Aorta (tissue), 5 donors: ENCODE measurements around the gene DUSP1. TPM values are rescaled to one million over a fixed set of nuclear protein-coding genes. Genes with fewer than 3 reads are reported as not detected.

Source experiments
- ATAC-seq: fragments of 200-7000 bp; cut with Tn5 transposase; one replicate; pipeline ENCODE4 v1.9.1; 2022; ENCODE audit warnings: moderate library complexity; ENCODE audit not compliant: low FRiP score
- DNase-seq, 2 donors: peaks; one replicate each; pipeline ENCODE4 v3.0.0-alpha.2; 2020
- H3K27ac ChIP-seq, 2 donors: one replicate each; pipeline ENCODE4 v1.5.1; 2013; ENCODE audit warnings: low read length in 2 of 2, mild to moderate bottlenecking in 2 of 2, moderate library complexity in 2 of 2, control low read depth in 1 of 2, inconsistent platforms in 1 of 2, low read depth in 1 of 2
- H3K27me3 ChIP-seq, 2 donors: one replicate each; pipeline ENCODE4 v1.6.1; 2013; ENCODE audit warnings: control low read depth in 1 of 2, low read length in 1 of 2, mild to moderate bottlenecking in 1 of 2, moderate library complexity in 1 of 2; ENCODE audit not compliant: insufficient read depth in 2 of 2, control insufficient read depth in 1 of 2
- H3K36me3 ChIP-seq, 2 donors: one replicate each; pipeline ENCODE4 v1.6.1; 2013; ENCODE audit warnings: control low read depth in 1 of 2, low read length in 1 of 2, mild to moderate bottlenecking in 1 of 2; ENCODE audit not compliant: insufficient read depth in 2 of 2, control insufficient read depth in 1 of 2
- H3K4me1 ChIP-seq, 2 donors: one replicate each; pipeline ENCODE4 v1.6.1; 2013; ENCODE audit warnings: low read length in 2 of 2, control low read depth in 1 of 2, mild to moderate bottlenecking in 1 of 2, moderate library complexity in 1 of 2; ENCODE audit not compliant: insufficient read depth in 2 of 2, control insufficient read depth in 1 of 2
- H3K4me3 ChIP-seq, 2 donors: one replicate each; pipeline ENCODE4 v1.5.1; 2013; ENCODE audit warnings: low read length in 2 of 2, control low read depth in 1 of 2, mild to moderate bottlenecking in 1 of 2
- H3K9me3 ChIP-seq: one replicate; pipeline ENCODE4 v1.6.1; 2013; ENCODE audit warnings: mild to moderate bottlenecking, low read length; ENCODE audit not compliant: control insufficient read depth
- WGBS, 2 donors: extraction: QIAGEN DNeasy Blood & Tissue Kit; methylation state at CpG; one replicate each; pipeline ENCODE4 v1.1.7; 2013; 5-methylcytosine and 5-hydroxymethylcytosine counted together
- intact Hi-C, 2 donors: fragments of 100-400 bp; cut with DNase I; formaldehyde crosslinking; loops; one replicate each; pipeline versions ENCODE4 v1.14.2 to v1.15.0; 2022
- polyA plus RNA-seq, 2 donors: library from polyadenylated mRNA; stranded (reverse); fragments of 200-250 nt; gene quantifications; one replicate each; pipeline ENCODE4 v1.2.3, GENCODE V29; 2013
- total RNA-seq, 2 donors: library from RNA; stranded (reverse); fragmentation: NEBNext Ultra II Directional; extraction: Animal tissue kit (Norgen Biotek cat#: 25700); gene quantifications; one replicate each; pipeline ENCODE4 v1.2.1, GENCODE V29; 2021
- donor health status: healthy with polysubstance abuse.
- donor health status: Bipolar disorder and iron deficiency.
- donor health status: DM: no; HTN: no; CAD: no.
- donor health status: DM: no; HTN: no; CAD: no.
- donor health status: DM: yes; HTN: yes; CAD: no.

Gene DUSP1
- total and polyA plus RNA-seq, 4 donors = 178 to 1,994 (median 404) TPM

- DNase-seq (no peak), ATAC-seq (no peak)
- no peaks in the 10 kb centered on the region for H3K36me3 ChIP-seq
- no peaks in the 10 kb centered on the region for H3K4me1 ChIP-seq
- intact Hi-C loops = no loop called here
- WGBS, 2 donors = 89 to 98% methylated on average over 2 of the region's 2 CpGs
- H3K27ac ChIP-seq = no peak overlapping the region
- H3K27me3 ChIP-seq = no peaks in the 10 kb centered on the region
- H3K9me3 ChIP-seq = peaks cover 2% of the 10 kb centered on the region
- no peak overlapping the region for H3K4me3 ChIP-seq
Observed at GRCh38 chr5:172809774-172810173, 38.8 kb upstream of the DUSP1 start.

DNA sequence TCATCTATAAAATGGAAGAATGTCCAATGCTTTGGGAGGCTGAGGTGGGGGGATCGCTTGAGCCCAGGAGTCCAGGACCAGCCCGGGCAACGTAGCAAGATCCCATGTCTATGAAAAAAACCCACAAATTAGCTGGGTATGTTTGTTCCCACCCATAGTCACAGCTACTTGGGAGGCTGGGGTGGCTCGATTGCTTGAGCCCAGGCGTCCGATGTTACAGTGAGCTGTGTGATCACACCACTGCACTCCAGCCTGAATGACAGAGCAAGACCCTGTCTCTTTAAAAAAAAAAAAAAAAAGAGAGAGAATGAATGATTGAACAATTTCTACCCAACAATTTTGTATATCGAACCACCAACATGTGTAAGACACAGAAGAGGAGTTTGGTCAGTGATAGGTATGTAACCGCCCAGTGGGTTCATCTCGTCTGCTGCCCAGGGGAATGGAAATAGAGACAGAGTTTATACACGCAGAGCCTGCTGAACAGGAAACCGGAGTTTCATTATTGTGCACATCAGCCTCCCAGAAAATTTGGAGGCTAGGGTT lies 36.8 kb upstream of the DUSP1 start:
- no peak for ATAC-seq
- peaks cover 2% of the 10 kb centered on the region for H3K9me3 ChIP-seq
- no peaks in the 10 kb centered on the region for H3K36me3 ChIP-seq
- WGBS, 2 donors = 88 to 89% methylated on average over 11 of the region's 11 CpGs
- no peak overlapping the region for H3K4me3 ChIP-seq
- H3K27ac ChIP-seq = peak overlapping the region in 1 of 2 donors; percentile 8
- DNase-seq = no peak
- intact Hi-C loops = no loop called here
- no peaks in the 10 kb centered on the region for H3K27me3 ChIP-seq
- no peaks in the 10 kb centered on the region for H3K4me1 ChIP-seq

GRCh38 chr5:172806897-172807672 lies 36.1 kb upstream of the DUSP1 start:
- Histone ChIP-seq H3K4me3 (no peak overlapping the region), H3K27me3 (no peaks in the 10 kb centered on the region), H3K36me3 (no peaks in the 10 kb centered on the region), H3K4me1 (no peaks in the 10 kb centered on the region), H3K27ac (peak overlapping the region in 1 of 2 donors; percentile 26), H3K9me3 (peaks cover 2% of the 10 kb centered on the region)
- peak; percentile 95 for ATAC-seq
- intact Hi-C loops = no loop called here
- 56 to 57% methylated on average over 24 of the region's 24 CpGs for WGBS, 2 donors
- DNase-seq = peak; percentile 94 to 96

GRCh38 chr5:172805736-172806255 lies 34.8 kb upstream of the DUSP1 start:
- H3K36me3 ChIP-seq = no peaks in the 10 kb centered on the region
- no peak overlapping the region for H3K4me3 ChIP-seq
- WGBS, 2 donors = 83 to 88% methylated on average over 9 of the region's 9 CpGs
- H3K9me3 ChIP-seq = peaks cover 2% of the 10 kb centered on the region
- peak in 1 of 2 donors; percentile 64 for DNase-seq
- ATAC-seq = no peak
- H3K27me3 ChIP-seq = no peaks in the 10 kb centered on the region
- intact Hi-C loops = no loop called here
- H3K27ac ChIP-seq = no peak overlapping the region
- H3K4me1 ChIP-seq = no peaks in the 10 kb centered on the region

- Histone ChIP-seq H3K27ac (no peak overlapping the region), H3K27me3 (no peaks in the 10 kb centered on the region), H3K9me3 (peaks cover 2% of the 10 kb centered on the region), H3K4me1 (no peaks in the 10 kb centered on the region), H3K36me3 (no peaks in the 10 kb centered on the region), H3K4me3 (no peak overlapping the region)
- 87 to 90% methylated on average over 3 of the region's 3 CpGs for WGBS, 2 donors
- ATAC-seq (no peak), DNase-seq (no peak)
- intact Hi-C loops = no loop called here
Observed at GRCh38 chr5:172805018-172805683, 34.2 kb upstream of the DUSP1 start.

GRCh38 chr5:172802567-172803176 lies 31.7 kb upstream of the DUSP1 start:
- intact Hi-C loops = loop anchor here in 1 of 2 donors (5.0 kb wide), 1 partner anchor 55 kb away; no protein-coding TSS in a partner anchor
- ATAC-seq (no peak), DNase-seq (no peak)
- Histone ChIP-seq H3K27me3 (no peaks in the 10 kb centered on the region), H3K27ac (no peak overlapping the region), H3K4me1 (no peaks in the 10 kb centered on the region), H3K4me3 (no peak overlapping the region), H3K9me3 (no peaks in the 10 kb centered on the region), H3K36me3 (no peaks in the 10 kb centered on the region)
- WGBS, 2 donors = 91 to 95% methylated on average over 4 of the region's 4 CpGs

- Histone ChIP-seq H3K4me3 (no peak overlapping the region), H3K36me3 (no peaks in the 10 kb centered on the region), H3K27ac (no peak overlapping the region), H3K9me3 (no peaks in the 10 kb centered on the region), H3K4me1 (no peaks in the 10 kb centered on the region), H3K27me3 (no peaks in the 10 kb centered on the region)
- DNase-seq (no peak), ATAC-seq (no peak)
- 96 to 100% methylated on average over 2 of the region's 2 CpGs for WGBS, 2 donors
- intact Hi-C loops = loop anchor here in 1 of 2 donors (5.0 kb wide), 1 partner anchor 55 kb away; no protein-coding TSS in a partner anchor
Observed at GRCh38 chr5:172802112-172802511, 31.1 kb upstream of the DUSP1 start.

- Histone ChIP-seq H3K27ac (no peak overlapping the region), H3K4me1 (no peaks in the 10 kb centered on the region), H3K9me3 (no peaks in the 10 kb centered on the region), H3K27me3 (no peaks in the 10 kb centered on the region), H3K36me3 (no peaks in the 10 kb centered on the region), H3K4me3 (no peak overlapping the region)
- DNase-seq = no peak
- ATAC-seq = no peak
- 49 to 64% methylated on average over 4 of the region's 4 CpGs for WGBS, 2 donors
- intact Hi-C loops = loop anchor here in 1 of 2 donors (5.0 kb wide), 1 partner anchor 56 kb away; no protein-coding TSS in a partner anchor
Observed at GRCh38 chr5:172801179-172801671, 30.2 kb upstream of the DUSP1 start.
